K562 (cell line): ENCODE measurements around the gene EIF3K. TPM values are rescaled to one million over a fixed set of nuclear protein-coding genes. Genes with fewer than 3 reads are reported as not detected.

Experiments used
- ATAC-seq: fragments of 200-7000 bp; cut with Tn5 transposase; 3 replicates; pipeline ENCODE4 v1.9.1; 2020; ENCODE audit warnings: moderate library complexity
- BruUV-seq: library from RNA; stranded (reverse); fragments of 400-500 nt; replicated peaks from 2 replicates; lab custom pipeline; 2021; lab: Mats Ljungman, UMichigan
- CTCF ChIA-PET: fragments of 300-600 bp; formaldehyde crosslinking; extraction: SDS; loops from one replicate; lab custom pipeline; 2021; ENCODE audit warnings: low intra/inter-chr PET ratio; lab: Yijun Ruan, JAX
- POLR2A ChIA-PET: fragments of 300-600, 350-650 bp; sonication (Branson Sonifier 250); formaldehyde crosslinking; extraction: SDS; loops from one replicate; lab custom pipeline; 2021; ENCODE audit warnings: antibody characterized with exemption, inconsistent platforms; lab: Yijun Ruan, JAX
- DNase-seq, 4 experiments: peaks; one replicate each; pipeline versions ENCODE4 v3.0.0 to v3.0.0-alpha.2; 2011 to 2018; ENCODE audit warnings: low spot score in 3 of 4, mixed read lengths in 3 of 4; ENCODE audit errors: extremely low read depth in 1 of 4
- FAIRE-seq: peaks from 2 replicates; lab custom pipeline; 2011; peaks lifted over from hg19 to GRCh38; lab: Jason Lieb, UNC
- H2AFZ ChIP-seq: 2 replicates; pipeline ENCODE4 v1.6.0; 2011; ENCODE audit warnings: low read depth, low read length, control low read depth, inconsistent platforms
- H3K27ac ChIP-seq: fragments of 200-600 bp; 3 replicates; pipeline ENCODE4 v1.8.0; 2011; ENCODE audit warnings: low read depth, mild to moderate bottlenecking, control low read depth, inconsistent platforms, low read length, moderate library complexity, mixed read lengths; ENCODE audit errors: extremely low read depth
- H3K27me3 ChIP-seq, 2 experiments: fragments of 300-600 bp in 1 of 2; 2 replicates in 1 of 2; 3 replicates in 1 of 2; pipeline versions ENCODE4 v1.6.0 to v1.8.0; 2011; ENCODE audit warnings: inconsistent platforms in 2 of 2, low read length in 2 of 2, mild to moderate bottlenecking in 1 of 2, mixed read lengths in 1 of 2, moderate library complexity in 1 of 2; ENCODE audit not compliant: control insufficient read depth in 2 of 2, insufficient read depth in 2 of 2
- H3K36me3 ChIP-seq: fragments of 300-600 bp; 3 replicates; pipeline ENCODE4 v1.8.0; 2011; ENCODE audit warnings: mild to moderate bottlenecking, low read length, inconsistent platforms; ENCODE audit not compliant: control insufficient read depth, insufficient read depth
- H3K4me1 ChIP-seq, 2 experiments: fragments of 200-600 bp in 1 of 2; replicated peaks in 1 of 2; 2 replicates in 1 of 2; 3 replicates in 1 of 2; pipeline versions ENCODE4 v1.5.1 to v1.8.0; 2011; ENCODE audit warnings: inconsistent platforms in 2 of 2, low read length in 2 of 2, mild to moderate bottlenecking in 1 of 2, mixed read lengths in 1 of 2, moderate library complexity in 1 of 2; ENCODE audit not compliant: control insufficient read depth in 2 of 2, insufficient read depth in 2 of 2
- H3K4me2 ChIP-seq: 2 replicates; pipeline ENCODE4 v1.6.1; 2011; ENCODE audit warnings: low read length, control low read depth, inconsistent platforms, mixed read lengths; ENCODE audit not compliant: insufficient read depth
- H3K4me3 ChIP-seq: fragments of 200-600 bp; sonication (generic), shearing (Covaris generic); 2 replicates; pipeline ENCODE4 v1.5.1; 2016; ENCODE audit warnings: control low read depth, inconsistent platforms
- H3K79me2 ChIP-seq: fragments of 200-600 bp; 3 replicates; pipeline ENCODE4 v1.8.0; 2011; ENCODE audit warnings: low read length, inconsistent platforms; ENCODE audit not compliant: control insufficient read depth, insufficient read depth
- H3K9ac ChIP-seq, 2 experiments: 2 replicates each; pipeline versions ENCODE4 v1.6.0 to v1.6.1; 2011; ENCODE audit warnings: low read depth in 2 of 2, low read length in 2 of 2, control low read depth in 1 of 2, inconsistent platforms in 1 of 2, mild to moderate bottlenecking in 1 of 2, mixed read lengths in 1 of 2; ENCODE audit not compliant: insufficient read depth in 1 of 2
- H3K9me1 ChIP-seq: one replicate; pipeline ENCODE4 v1.6.0; 2011; ENCODE audit warnings: inconsistent platforms, mild to moderate bottlenecking, low read length, moderate library complexity; ENCODE audit not compliant: control insufficient read depth, insufficient read depth
- H3K9me3 ChIP-seq: replicated peaks from 2 replicates; pipeline ENCODE4 v1.5.1; 2011; ENCODE audit warnings: low read depth, low read length, inconsistent platforms; ENCODE audit not compliant: control insufficient read depth, insufficient read depth
- H4K20me1 ChIP-seq: replicated peaks from 2 replicates; pipeline ENCODE4 v1.6.1; 2011; ENCODE audit warnings: low read length, inconsistent platforms, mixed read lengths; ENCODE audit not compliant: control insufficient read depth, insufficient read depth
- ATF4 ChIP-seq: fragments of 450-650 bp; formaldehyde crosslinking; IDR thresholded peaks from 2 replicates; pipeline ENCODE4 v1.4.0; 2022; ENCODE audit warnings: mild to moderate bottlenecking, moderate library complexity
- CREB3 ChIP-seq: fragments of 450-650 bp; conservative IDR thresholded peaks from 2 replicates; pipeline ENCODE4 v1.6.1; 2016; ENCODE audit warnings: missing genetic modification characterization, low read depth, mild to moderate bottlenecking, missing compliant biosample characterization, moderate library complexity
- KLF1 ChIP-seq: fragments of 450-650 bp; IDR thresholded peaks from 2 replicates; pipeline ENCODE4 v1.6.1; 2016; ENCODE audit warnings: missing genetic modification characterization, missing compliant biosample characterization
- NR2C2 ChIP-seq, 2 experiments: fragments of 200-800 bp in 1 of 2; sonication (Bioruptor generic) in 1 of 2; sonication (generic) in 1 of 2; formaldehyde crosslinking in 1 of 2; IDR thresholded peaks; 2 replicates each; pipeline versions ENCODE4 v1.6.1 to v1.8.0; 2016 to 2022; ENCODE audit warnings: mild to moderate bottlenecking in 1 of 2, missing compliant biosample characterization in 1 of 2, missing genetic modification characterization in 1 of 2, missing genetic modification reagents in 1 of 2
- POLR2G ChIP-seq: fragments of 200-400 bp; formaldehyde crosslinking; IDR thresholded peaks from 2 replicates; pipeline ENCODE4 v1.6.1; 2017; ENCODE audit warnings: low read depth, mild to moderate bottlenecking, antibody characterized with exemption, low read length, moderate library complexity
- SPI1 ChIP-seq: IDR thresholded peaks from 2 replicates; pipeline ENCODE4 v1.6.1; 2011; ENCODE audit warnings: low read depth, low read length, control low read depth, borderline replicate concordance
- TAL1 ChIP-seq: fragments of 450-650 bp; IDR thresholded peaks from 2 replicates; pipeline ENCODE4 v1.6.1; 2016; ENCODE audit warnings: mild to moderate bottlenecking
- UBTF ChIP-seq, 2 experiments: IDR thresholded peaks; 2 replicates each; pipeline ENCODE4 v1.6.1; 2012; ENCODE audit warnings: improper control_type of control experiment in 2 of 2, low read depth in 2 of 2, low read length in 2 of 2, borderline replicate concordance in 1 of 2
- ZFP91 ChIP-seq: sonication (generic); formaldehyde crosslinking; IDR thresholded peaks from 2 replicates; pipeline ENCODE4 v1.8.0; 2022; ENCODE audit warnings: mild to moderate bottlenecking, missing genetic modification reagents
- ZNF12 ChIP-seq: sonication (generic); formaldehyde crosslinking; IDR thresholded peaks from 2 replicates; pipeline ENCODE4 v1.4.0; 2020; ENCODE audit warnings: mild to moderate bottlenecking, missing genetic modification reagents
- WGBS: fragments of 100-300 bp; shearing (Covaris generic); methylation state at CpG from one replicate; pipeline ENCODE4 v1.1.6; 2016; ENCODE audit warnings: low coverage, mixed read lengths; ENCODE audit not compliant: insufficient coverage; ENCODE audit errors: missing lambda C conversion rate; 5-methylcytosine and 5-hydroxymethylcytosine counted together
- in situ Hi-C: fragments of 300-500 bp; cut with MboI; formaldehyde crosslinking; loops from 4 replicates; pipeline ENCODE4 v1.15.0; 2018; ENCODE audit warnings: inconsistent platforms, mixed read lengths
- intact Hi-C: fragments of 100-400 bp; cut with micrococcal nuclease; formaldehyde crosslinking; loops from 2 replicates; pipeline ENCODE4 v1.14.2; 2022
- polyA plus RNA-seq, 8 experiments: library from polyadenylated mRNA; depleted of rRNA in 4 of 8; stranded (reverse) in 5 of 8; unstranded in 3 of 8; fragments of >200 nt; fragmentation: Nextera tagmentation in 2 of 8; fragmentation: Illumina TruSeq in 1 of 8; extraction: Ambion mirVana in 2 of 8; extraction: Trizol in 1 of 8; gene quantifications; 2 replicates each; pipeline versions ENCODE4 v1.2.1 to v1.2.3, GENCODE V29; 2011 to 2014; ENCODE audit warnings: inconsistent platforms in 1 of 8, missing spikeins in 1 of 8
- total RNA-seq, 7 experiments: library from RNA; depleted of rRNA in 6 of 7; stranded (reverse); fragments of >200 nt in 6 of 7; fragmentation: Illumina TruSeq in 2 of 7; extraction: Trizol in 2 of 7; gene quantifications; 2 replicates each; pipeline versions ENCODE4 v1.2.1 to v1.2.3, GENCODE V29; 2011 to 2021; ENCODE audit warnings: low replicate concordance in 1 of 7

Gene EIF3K
- total and polyA plus RNA-seq, 9 of the 15 experiments (the other 6 are each of a cell fraction or from before 2014, with no cell fraction given) = 387 to 1,827 (median 733) TPM

GRCh38 chr19:38663957-38664502 is 45.0 kb downstream of the EIF3K start (continued):
- TF ChIP-seq UBTF (IDR thresholded peaks at IDR 0.05; ENCODE audit: borderline replicate concordance in 1 of 2, low read depth in 2 of 2, low read length in 2 of 2) (0 out of 4 replicates have a peak, but pooled peaks of 1 of the 2 experiments have one; percentile 9), POLR2G (0 out of 2 replicates have a peak, but pooled peaks have one; percentile 41), TAL1 (no peak), ZNF12 (CRISPR knock-in tag) (0 out of 2 replicates have a peak, but pooled peaks have one; percentile 46)
- TF ChIP-seq, all 486 proteins: peak for 20

- Histone ChIP-seq H3K27me3 (no peaks in the 10 kb centered on the region), H2AFZ (no peak overlapping the region), H3K4me2 (peak overlapping the region; percentile 66), H3K9me1 (peaks cover 6% of the 10 kb centered on the region), H3K9me3 (no peaks in the 10 kb centered on the region), H4K20me1 (peaks cover 51% of the 10 kb centered on the region), H3K36me3 (peaks cover 66% of the 10 kb centered on the region), H3K4me3 (no peak overlapping the region), H3K4me1 (peaks cover 48 to 84% of the 10 kb centered on the region in 2 experiments), H3K9ac (peak overlapping the region; percentile 28 to 83), H3K79me2 (peaks cover 96% of the 10 kb centered on the region), H3K27ac (peak overlapping the region; percentile 49)
- POLR2A ChIA-PET = interaction anchor here (0.6 to 5.2 kb wide), 8 partner anchors 11 to 95 kb away, joined by 3 to 31 read pairs (median 4); partner anchors contain the start of gene ACTN4
- FAIRE-seq (peak; percentile 81), ATAC-seq (peak; percentile 71), DNase-seq (peak; percentile 79 to 81 (median 80))
- CTCF ChIA-PET = no interaction called here
- 5% methylated on average over 7 of the region's 7 CpGs for WGBS
- in situ Hi-C loops = no loop called here
- BruUV-seq = no TSS peak
- intact Hi-C loops = no loop called here
- TF ChIP-seq KLF1 (no peak), NR2C2 (CRISPR knock-in tag; IDR thresholded peaks at IDR 0.05) (no peak), NR2C2 (tag; IDR thresholded peaks at IDR 0.05) (no peak), SPI1 (peak; percentile 99), ZFP91 (CRISPR knock-in tag) (no peak), ATF4 (CRISPR knock-in tag) (no peak), CREB3 (tag) (no peak)
Observed at GRCh38 chr19:38664503-38665211, 45.7 kb downstream of the EIF3K start.
